PC-3 (cell line): ENCODE measurements around the gene LGALS9B. TPM values are rescaled to one million over a fixed set of nuclear protein-coding genes. Genes with fewer than 3 reads are reported as not detected.
"Not testable (repeated sequence)": the region's sequence is repeated elsewhere in the genome, so short reads cannot be mapped to it uniquely, and the experiment has no call there.

ENCODE experiments used
- ATAC-seq: fragments of 200-7000 bp; cut with Tn5 transposase; 2 replicates; pipeline ENCODE4 v1.9.1; 2020; ENCODE audit warnings: mild to moderate bottlenecking, moderate library complexity
- BruUV-seq: library from RNA; stranded (reverse); fragments of 400-500 nt; replicated peaks from 2 replicates; lab custom pipeline; 2021; lab: Mats Ljungman, UMichigan
- CTCF ChIA-PET: fragments of 300-600 bp; sonication (Branson Sonifier 250); formaldehyde crosslinking; loops from one replicate; lab custom pipeline; 2022; ENCODE audit warnings: antibody characterized with exemption; lab: Charles Lee
- POLR2A ChIA-PET: fragments of 300-600 bp; sonication (Branson Sonifier 250); formaldehyde crosslinking; loops from one replicate; lab custom pipeline; 2022; ENCODE audit warnings: antibody characterized with exemption; ENCODE audit not compliant: unreplicated experiment; lab: Charles Lee
- DNase-seq: peaks from one replicate; pipeline ENCODE4 v3.0.0-alpha.2; 2015
- H2AFZ ChIP-seq: fragments of 300-600 bp; sonication (generic); 2 replicates; pipeline ENCODE4 v1.6.0; 2016; ENCODE audit warnings: antibody characterized with exemption, low read length
- H3F3A ChIP-seq: fragments of 300-600 bp; sonication (generic); one replicate; pipeline ENCODE4 v1.6.0; 2017; ENCODE audit warnings: antibody characterized with exemption, low read length, control low read depth, mild to moderate bottlenecking; ENCODE audit not compliant: unreplicated experiment
- H3K27ac ChIP-seq: fragments of 300-600 bp; sonication (generic); 2 replicates; pipeline ENCODE4 v1.5.1; 2016; ENCODE audit warnings: mild to moderate bottlenecking, low read length
- H3K27me3 ChIP-seq: fragments of 300-600 bp; sonication (generic); 2 replicates; pipeline ENCODE4 v1.6.1; 2016; ENCODE audit warnings: low read length, mixed read lengths
- H3K36me3 ChIP-seq: fragments of 300-600 bp; sonication (generic); 2 replicates; pipeline ENCODE4 v1.6.1; 2016; ENCODE audit warnings: low read depth, mixed run types, low read length, mixed read lengths
- H3K4me1 ChIP-seq: fragments of 300-600 bp; sonication (generic); 2 replicates; pipeline ENCODE4 v1.5.1; 2016; ENCODE audit warnings: low read length; ENCODE audit not compliant: insufficient read depth
- H3K4me2 ChIP-seq: fragments of 300-600 bp; sonication (generic); 2 replicates; pipeline ENCODE4 v1.6.0; 2016; ENCODE audit warnings: low read length
- H3K4me3 ChIP-seq: fragments of 300-600 bp; sonication (generic); 2 replicates; pipeline ENCODE4 v1.5.1; 2016; ENCODE audit warnings: mild to moderate bottlenecking, low read length, mixed read lengths
- H3K79me2 ChIP-seq: fragments of 300-600 bp; sonication (generic); 2 replicates; pipeline ENCODE4 v1.6.1; 2017; ENCODE audit warnings: low read length, mixed read lengths
- H3K9ac ChIP-seq: fragments of 300-600 bp; sonication (generic); 2 replicates; pipeline ENCODE4 v1.6.0; 2016; ENCODE audit warnings: mild to moderate bottlenecking, low read length
- H3K9me2 ChIP-seq: fragments of 300-600 bp; sonication (generic); replicated peaks from 2 replicates; pipeline ENCODE4 v1.6.1; 2016; ENCODE audit warnings: mixed run types, low read length, mixed read lengths
- H3K9me3 ChIP-seq: fragments of 300-600 bp; sonication (generic); 2 replicates; pipeline ENCODE4 v1.6.1; 2016; ENCODE audit warnings: low read length, mixed read lengths
- H4K20me1 ChIP-seq: fragments of 300-600 bp; sonication (generic); 2 replicates; pipeline ENCODE4 v1.6.1; 2016; ENCODE audit warnings: low read length, mixed read lengths
- intact Hi-C: fragments of 100-400 bp; cut with micrococcal nuclease; formaldehyde crosslinking; loops from 2 replicates; pipeline ENCODE4 v1.9.0; 2023
- total RNA-seq: library from RNA; depleted of rRNA; stranded (reverse); fragments of >200 nt; gene quantifications from 2 replicates; pipeline ENCODE4 v1.2.3, GENCODE V29; 2014

Gene LGALS9B
- total RNA-seq, 1 experiment from 2014 or later, result not detected

DNA sequence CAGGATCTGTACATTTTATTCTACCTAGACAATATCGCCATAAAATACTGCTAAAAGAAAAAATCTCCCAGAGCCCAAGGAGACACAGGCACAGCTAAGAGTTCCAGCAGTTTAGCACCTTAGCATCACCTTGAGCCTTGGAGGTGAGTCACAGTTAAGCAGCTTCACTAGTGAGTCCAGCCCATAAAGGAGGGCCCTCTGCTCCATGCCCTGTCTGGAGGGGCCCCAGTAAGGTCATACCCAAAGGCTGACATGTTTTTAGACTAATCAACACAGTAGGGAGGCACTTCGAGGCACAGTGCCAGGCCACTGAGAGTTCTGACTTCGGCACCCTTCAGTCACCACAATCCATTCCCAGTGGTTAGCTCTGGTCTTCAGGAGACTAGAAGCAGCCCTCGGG lies 2.6 kb upstream of the LGALS9B start:
- ATAC-seq, H4K20me1 ChIP-seq, CTCF ChIA-PET: not testable (repeated sequence)

DNA sequence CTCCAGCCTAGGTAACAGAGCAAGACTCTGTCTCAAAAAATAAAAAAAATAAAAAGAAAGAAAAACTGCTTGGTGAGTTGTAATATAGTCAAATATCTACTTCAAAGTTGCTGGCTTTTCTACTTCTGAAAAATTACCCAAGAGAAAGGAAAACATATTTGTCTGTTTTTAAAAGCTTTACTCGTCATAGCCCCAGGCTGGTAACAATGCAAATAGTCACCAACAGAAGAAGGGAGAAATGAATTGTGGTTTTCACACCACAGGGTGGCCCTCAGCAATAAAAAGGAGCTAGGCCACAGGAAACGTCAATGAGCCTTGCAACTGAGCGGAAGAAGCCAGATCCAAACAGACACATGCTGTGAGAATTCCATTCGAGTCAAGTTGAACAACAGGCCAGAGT lies 1.8 kb upstream of the LGALS9B start:
- H3K79me2 ChIP-seq, intact Hi-C loops, H3K9me2 ChIP-seq, DNase-seq, BruUV-seq, H4K20me1 ChIP-seq, ATAC-seq, H3K36me3 ChIP-seq, H3K9me3 ChIP-seq, H3K9ac ChIP-seq, H3K27me3 ChIP-seq, H3K4me2 ChIP-seq, H3K4me1 ChIP-seq, H3K4me3 ChIP-seq, CTCF ChIA-PET, H2AFZ ChIP-seq, H3K27ac ChIP-seq, H3F3A ChIP-seq, POLR2A ChIA-PET: not testable (repeated sequence)

More for the DNA sequence above, 2.6 kb upstream of the LGALS9B start:
- DNase-seq, H3K27me3 ChIP-seq, H3K4me1 ChIP-seq, H3K36me3 ChIP-seq, H2AFZ ChIP-seq, H3K9me2 ChIP-seq, H3K9ac ChIP-seq, POLR2A ChIA-PET, H3K27ac ChIP-seq, H3K4me2 ChIP-seq, H3K9me3 ChIP-seq, intact Hi-C loops, H3K79me2 ChIP-seq, BruUV-seq, H3K4me3 ChIP-seq, H3F3A ChIP-seq: not testable (repeated sequence)

DNA sequence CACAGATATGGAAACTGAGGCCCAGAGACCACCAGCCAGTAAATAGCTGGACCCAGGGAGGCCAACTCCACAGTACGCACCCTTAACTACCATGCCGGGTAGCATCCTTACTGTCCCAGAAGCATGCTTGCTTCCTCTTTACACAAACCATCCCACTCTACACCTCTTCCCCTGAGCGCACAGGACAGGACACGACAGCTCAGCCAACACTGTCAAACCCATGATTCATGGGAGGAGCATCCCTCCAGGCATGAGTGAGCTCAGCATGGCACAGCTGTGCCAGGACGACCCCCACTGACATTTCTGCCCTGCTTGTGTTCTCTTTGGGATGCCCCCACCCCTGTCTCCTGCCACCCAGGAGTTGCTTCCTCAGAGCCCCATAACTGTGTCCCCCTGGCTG lies 340 bp downstream of the LGALS9B start:
- H3K4me2 ChIP-seq, H3K9ac ChIP-seq, CTCF ChIA-PET, H3K79me2 ChIP-seq, H3K9me2 ChIP-seq, H4K20me1 ChIP-seq, H3K36me3 ChIP-seq, BruUV-seq, ATAC-seq, POLR2A ChIA-PET, H3K9me3 ChIP-seq, H3K4me1 ChIP-seq, H3K27ac ChIP-seq, intact Hi-C loops, H2AFZ ChIP-seq, H3K4me3 ChIP-seq, H3F3A ChIP-seq, H3K27me3 ChIP-seq: not testable (repeated sequence)
- DNase-seq, result peak; percentile 26

DNA sequence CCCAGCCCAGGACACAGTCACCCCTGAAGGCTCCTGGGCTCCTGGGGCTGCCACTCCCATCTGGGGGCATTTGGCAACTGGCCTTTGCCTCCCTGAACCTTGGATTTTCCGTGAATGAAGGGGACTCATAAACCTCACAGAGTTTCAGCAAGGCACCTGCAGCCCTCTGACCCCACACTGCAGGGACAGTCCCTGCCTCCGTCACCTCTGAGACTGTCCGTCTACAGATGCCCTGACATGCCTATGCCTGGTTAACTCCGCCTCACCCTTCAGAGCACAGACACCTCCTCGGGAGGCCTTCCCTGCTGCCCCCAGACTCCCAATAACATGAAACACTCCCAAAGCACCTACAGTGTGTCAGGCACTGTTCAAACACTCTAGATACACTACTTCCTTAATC lies 786 bp downstream of the LGALS9B start:
- CTCF ChIA-PET, result not testable (repeated sequence)

DNA sequence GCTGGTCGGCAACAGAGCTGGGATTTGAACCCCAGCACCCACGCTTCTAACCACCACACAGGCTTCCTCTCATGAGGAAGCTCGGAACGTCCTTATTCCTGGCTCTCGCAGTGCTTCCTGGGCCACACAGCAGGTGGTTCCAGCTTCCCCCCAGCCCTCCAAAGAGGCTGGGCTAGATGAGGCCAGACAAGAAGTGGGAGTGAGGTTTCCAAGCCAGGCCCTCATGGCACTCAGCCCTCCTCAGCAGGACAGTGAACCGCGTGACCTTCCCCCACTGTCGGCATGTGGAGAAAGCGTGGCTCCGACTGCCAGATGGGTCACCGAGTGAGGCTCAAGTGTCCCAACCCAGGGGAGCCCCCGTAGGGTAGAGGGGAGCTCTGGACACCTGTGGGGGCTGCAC lies 1.8 kb downstream of the LGALS9B start:
- H3K4me1 ChIP-seq, CTCF ChIA-PET, H3K27me3 ChIP-seq, POLR2A ChIA-PET, intact Hi-C loops, BruUV-seq, ATAC-seq, H3K9me3 ChIP-seq, H3K4me2 ChIP-seq, H3K36me3 ChIP-seq, H3K4me3 ChIP-seq, H3F3A ChIP-seq, H3K9ac ChIP-seq, H3K79me2 ChIP-seq, H3K27ac ChIP-seq, H2AFZ ChIP-seq, H4K20me1 ChIP-seq, H3K9me2 ChIP-seq: not testable (repeated sequence)
- peak; percentile 0 for DNase-seq

More for the DNA sequence above, 786 bp downstream of the LGALS9B start:
- ATAC-seq, H3K9me2 ChIP-seq, H3K4me1 ChIP-seq, H3K4me2 ChIP-seq, H2AFZ ChIP-seq, H4K20me1 ChIP-seq, H3K27ac ChIP-seq, H3K9me3 ChIP-seq, H3F3A ChIP-seq, H3K4me3 ChIP-seq, H3K9ac ChIP-seq, H3K36me3 ChIP-seq, H3K79me2 ChIP-seq, POLR2A ChIA-PET, BruUV-seq, DNase-seq, H3K27me3 ChIP-seq, intact Hi-C loops: not testable (repeated sequence)

DNA sequence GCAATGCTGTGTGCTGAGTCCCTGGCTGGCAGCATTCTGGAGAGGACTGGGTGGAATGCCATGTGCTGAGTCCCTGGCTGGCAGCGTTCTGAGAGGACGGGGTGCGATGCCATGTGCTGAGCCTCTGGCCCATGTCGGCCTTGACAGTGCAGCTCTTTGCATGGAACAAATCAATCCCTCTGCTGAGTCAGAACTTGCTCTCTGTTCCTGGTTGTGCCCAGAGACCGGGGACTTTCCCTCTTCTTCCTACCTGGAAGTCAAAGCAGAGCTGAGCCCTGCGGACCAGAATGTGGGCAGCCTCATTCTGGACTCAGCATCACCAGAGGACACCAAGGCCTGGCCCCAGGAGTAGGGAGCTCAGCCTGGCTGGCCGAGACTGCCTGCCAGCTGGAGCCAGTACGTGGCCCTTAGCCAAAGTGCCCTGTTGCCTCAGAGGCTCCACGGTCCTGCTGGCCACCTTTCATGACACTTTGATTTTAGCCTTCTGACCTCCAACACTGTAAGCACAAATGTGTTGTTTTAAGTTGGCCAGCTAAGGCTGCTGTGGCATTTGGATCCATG lies 2.4 kb downstream of the LGALS9B start:
- POLR2A ChIA-PET, H3K4me1 ChIP-seq, H3K27me3 ChIP-seq, H3K9me2 ChIP-seq, CTCF ChIA-PET, BruUV-seq, H3K4me2 ChIP-seq, ATAC-seq, H3K9me3 ChIP-seq, H3K4me3 ChIP-seq, intact Hi-C loops, H3K27ac ChIP-seq, H2AFZ ChIP-seq, H3K79me2 ChIP-seq, H3F3A ChIP-seq, H3K36me3 ChIP-seq, H3K9ac ChIP-seq, H4K20me1 ChIP-seq: not testable (repeated sequence)
- DNase-seq, result peak; percentile 0

DNA sequence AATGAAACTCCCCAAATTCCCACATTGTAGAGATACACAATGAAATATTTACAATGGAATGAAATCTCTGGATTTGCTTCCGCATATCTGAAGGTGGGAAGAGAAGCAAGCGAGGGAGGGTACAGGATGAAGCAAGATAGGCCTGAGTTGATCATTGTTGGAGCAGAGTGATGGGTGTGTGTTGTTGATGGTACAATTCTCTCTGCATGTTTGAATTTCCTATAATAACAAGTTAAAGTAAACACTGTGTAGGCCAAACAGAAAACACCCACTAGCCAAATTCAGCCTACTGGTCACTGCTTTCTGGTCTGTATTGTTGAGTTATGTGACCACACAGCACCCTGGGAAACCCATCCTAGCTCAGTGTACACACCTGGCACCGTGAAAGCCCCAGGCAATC lies 5.2 kb downstream of the LGALS9B start:
- H3K79me2 ChIP-seq, intact Hi-C loops, CTCF ChIA-PET, H3K4me1 ChIP-seq, BruUV-seq, H3K9me2 ChIP-seq, H3K4me3 ChIP-seq, POLR2A ChIA-PET, ATAC-seq, H4K20me1 ChIP-seq, DNase-seq, H3K36me3 ChIP-seq, H3F3A ChIP-seq, H3K4me2 ChIP-seq, H3K27ac ChIP-seq, H3K9ac ChIP-seq, H3K9me3 ChIP-seq, H3K27me3 ChIP-seq, H2AFZ ChIP-seq: not testable (repeated sequence)
